WTC11 (cell line): ENCODE results near the gene DTHD1. TPM values are rescaled to one million over a fixed set of nuclear protein-coding genes. Genes with fewer than 3 reads are reported as not detected.

Source experiments
- ATAC-seq: fragments of 200-7000 bp; cut with Tn5 transposase; 2 replicates; pipeline ENCODE4 v1.10.0; 2021; ENCODE audit warnings: mild to moderate bottlenecking, moderate library complexity
- CTCF ChIA-PET: fragments of 300-600 bp; sonication (Branson Sonifier 250); formaldehyde crosslinking; loops from one replicate; lab custom pipeline; 2021; ENCODE audit warnings: antibody characterized with exemption; lab: Charles Lee
- POLR2A ChIA-PET: fragments of 350-600 bp; sonication (Branson Sonifier 250); formaldehyde crosslinking; loops from one replicate; lab custom pipeline; 2021; ENCODE audit warnings: antibody characterized with exemption; lab: Charles Lee
- DNase-seq: peaks from one replicate; pipeline ENCODE4 v3.0.0; 2021; ENCODE audit warnings: low spot score
- H3K27ac Mint-ChIP-seq: 2 replicates; pipeline ENCODE4 v1.8.0; 2021; ENCODE audit warnings: mixed read lengths
- H3K27me3 Mint-ChIP-seq: 2 replicates; pipeline ENCODE4 v1.8.0; 2021; ENCODE audit warnings: low read depth, mild to moderate bottlenecking, moderate library complexity, mixed read lengths
- H3K36me3 Mint-ChIP-seq: 2 replicates; pipeline ENCODE4 v1.8.0; 2021; ENCODE audit warnings: mixed read lengths
- H3K4me1 Mint-ChIP-seq: 2 replicates; pipeline ENCODE4 v1.8.0; 2022; ENCODE audit warnings: mixed read lengths
- H3K4me3 Mint-ChIP-seq: 2 replicates; pipeline ENCODE4 v1.8.0; 2021; ENCODE audit warnings: mild to moderate bottlenecking, moderate library complexity, mixed read lengths
- H3K9me3 Mint-ChIP-seq: 2 replicates; pipeline ENCODE4 v1.8.0; 2021; ENCODE audit warnings: mixed read lengths
- ATF1 ChIP-seq: sonication (generic); formaldehyde crosslinking; IDR thresholded peaks from 2 replicates; pipeline ENCODE4 v1.8.1; 2023; ENCODE audit warnings: mild to moderate bottlenecking, moderate library complexity, missing genetic modification reagents
- ATF2 ChIP-seq: sonication (generic); formaldehyde crosslinking; IDR thresholded peaks from 2 replicates; pipeline ENCODE4 v1.8.1; 2022; ENCODE audit warnings: low read depth, missing genetic modification reagents, borderline replicate concordance
- E2F5 ChIP-seq: sonication (generic); formaldehyde crosslinking; IDR thresholded peaks from 2 replicates; pipeline ENCODE4 v1.8.1; 2022; ENCODE audit warnings: mild to moderate bottlenecking, moderate library complexity, missing genetic modification reagents
- ELF4 ChIP-seq: sonication (generic); formaldehyde crosslinking; IDR thresholded peaks from 2 replicates; pipeline ENCODE4 v1.8.1; 2022; ENCODE audit warnings: low read depth, mild to moderate bottlenecking, moderate library complexity, missing genetic modification reagents
- ETV6 ChIP-seq: sonication (generic); formaldehyde crosslinking; IDR thresholded peaks from 2 replicates; pipeline ENCODE4 v1.8.1; 2022; ENCODE audit warnings: mild to moderate bottlenecking, missing genetic modification reagents
- GABPB1 ChIP-seq: sonication (generic); formaldehyde crosslinking; IDR thresholded peaks from 2 replicates; pipeline ENCODE4 v1.8.1; 2023; ENCODE audit warnings: mild to moderate bottlenecking, missing genetic modification reagents
- GRHL2 ChIP-seq: fragments of 250-450 bp; sonication (Bioruptor Pico); IDR thresholded peaks from 2 replicates; pipeline ENCODE4 v1.8.0; 2022; ENCODE audit warnings: mild to moderate bottlenecking, moderate library complexity; ENCODE audit not compliant: insufficient replicate concordance, severe bottlenecking
- IRF2 ChIP-seq: sonication (generic); formaldehyde crosslinking; IDR thresholded peaks from 2 replicates; pipeline ENCODE4 v1.8.0; 2022; ENCODE audit warnings: low read depth, missing genetic modification reagents, borderline replicate concordance
- MYBL2 ChIP-seq: sonication (generic); formaldehyde crosslinking; IDR thresholded peaks from 2 replicates; pipeline ENCODE4 v1.8.1; 2023; ENCODE audit warnings: mild to moderate bottlenecking, moderate library complexity, missing genetic modification reagents
- RELA ChIP-seq: sonication (generic); formaldehyde crosslinking; IDR thresholded peaks from 2 replicates; pipeline ENCODE4 v1.8.1; 2022; ENCODE audit warnings: missing genetic modification reagents, mild to moderate bottlenecking, borderline replicate concordance
- SMAD3 ChIP-seq: sonication (generic); formaldehyde crosslinking; IDR thresholded peaks from 2 replicates; pipeline ENCODE4 v1.8.0; 2022; ENCODE audit warnings: missing genetic modification reagents, mild to moderate bottlenecking, borderline replicate concordance
- SOX15 ChIP-seq: fragments of 250-450 bp; sonication (Bioruptor Pico); IDR thresholded peaks from 2 replicates; pipeline ENCODE4 v1.9.0; 2021; ENCODE audit warnings: mild to moderate bottlenecking
- TP53 ChIP-seq: sonication (generic); formaldehyde crosslinking; IDR thresholded peaks from 2 replicates; pipeline ENCODE4 v1.8.1; 2023; ENCODE audit warnings: mild to moderate bottlenecking, missing genetic modification reagents
- USF2 ChIP-seq: sonication (generic); formaldehyde crosslinking; IDR thresholded peaks from 2 replicates; pipeline ENCODE4 v1.8.1; 2023; ENCODE audit warnings: mild to moderate bottlenecking, missing genetic modification reagents, moderate library complexity
- ZNF232 ChIP-seq: sonication (generic); formaldehyde crosslinking; IDR thresholded peaks from 2 replicates; pipeline ENCODE4 v1.8.0; 2022; ENCODE audit warnings: mild to moderate bottlenecking, missing genetic modification reagents
- ZNF671 ChIP-seq: fragments of 250-450 bp; sonication (Bioruptor Pico); IDR thresholded peaks from 2 replicates; pipeline ENCODE4 v1.8.0; 2021; ENCODE audit warnings: mild to moderate bottlenecking
- total RNA-seq: library from RNA; stranded (reverse); gene quantifications from 3 replicates; pipeline ENCODE4 v1.2.3, GENCODE V29; 2021
- TF ChIP-seq, protein P1 (sequence below): fragments of 250-450 bp; sonication (Bioruptor Pico); IDR thresholded peaks from 2 replicates; pipeline ENCODE4 v1.9.0; 2021; ENCODE audit warnings: moderate library complexity, mild to moderate bottlenecking, inconsistent platforms, borderline replicate concordance
- TF ChIP-seq, protein P2 (sequence below): sonication (generic); formaldehyde crosslinking; IDR thresholded peaks from 2 replicates; pipeline ENCODE4 v1.8.0; 2023; ENCODE audit warnings: missing genetic modification reagents
- TF ChIP-seq, protein P3 (sequence below): sonication (generic); formaldehyde crosslinking; IDR thresholded peaks from 2 replicates; pipeline ENCODE4 v1.8.0; 2022; ENCODE audit warnings: missing genetic modification reagents
- TF ChIP-seq, protein P4 (sequence below): fragments of 250-450 bp; sonication (Bioruptor Pico); IDR thresholded peaks from 2 replicates; pipeline ENCODE4 v1.8.0; 2021; ENCODE audit warnings: mild to moderate bottlenecking
- TF ChIP-seq, protein P5 (sequence below): sonication (generic); formaldehyde crosslinking; IDR thresholded peaks from 2 replicates; pipeline ENCODE4 v1.8.0; 2022; ENCODE audit warnings: mild to moderate bottlenecking, missing genetic modification reagents

The DTHD1 gene
- total RNA-seq, 1 experiment from 2014 or later, result not detected

GRCh38 chr4:36385951-36386571 is 104.6 kb downstream of the DTHD1 start:
- no peaks in the 10 kb centered on the region for H3K36me3 Mint-ChIP-seq
- TF ChIP-seq, protein P1, sequence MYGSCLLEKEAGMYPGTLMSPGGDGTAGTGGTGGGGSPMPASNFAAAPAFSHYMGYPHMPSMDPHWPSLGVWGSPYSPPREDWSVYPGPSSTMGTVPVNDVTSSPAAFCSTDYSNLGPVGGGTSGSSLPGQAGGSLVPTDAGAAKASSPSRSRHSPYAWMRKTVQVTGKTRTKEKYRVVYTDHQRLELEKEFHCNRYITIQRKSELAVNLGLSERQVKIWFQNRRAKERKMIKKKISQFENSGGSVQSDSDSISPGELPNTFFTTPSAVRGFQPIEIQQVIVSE (CRISPR knock-in tag), result no peak
- TF ChIP-seq ATF1 (CRISPR knock-in tag) (no peak), RELA (CRISPR knock-in tag) (no peak), MYBL2 (CRISPR knock-in tag) (no peak), ZNF232 (CRISPR knock-in tag) (no peak)
- ChIA-PET POLR2A (no interaction called here), CTCF (interaction anchor here (1.0 kb wide), 1 partner anchor 439 kb away, joined by 3 read pairs; no protein-coding TSS in a partner anchor)
- ATAC-seq, result no peak
- DNase-seq, result no peak
- H3K27ac Mint-ChIP-seq, result no peak overlapping the region
- H3K4me3 Mint-ChIP-seq, result no peak overlapping the region
- H3K4me1 Mint-ChIP-seq, result no peaks in the 10 kb centered on the region
- no peaks in the 10 kb centered on the region; the same call in 1 of the 2 replicates for H3K27me3 Mint-ChIP-seq
- peaks cover under 1% of the 10 kb centered on the region; the same call in 1 of the 2 replicates for H3K9me3 Mint-ChIP-seq

DNA sequence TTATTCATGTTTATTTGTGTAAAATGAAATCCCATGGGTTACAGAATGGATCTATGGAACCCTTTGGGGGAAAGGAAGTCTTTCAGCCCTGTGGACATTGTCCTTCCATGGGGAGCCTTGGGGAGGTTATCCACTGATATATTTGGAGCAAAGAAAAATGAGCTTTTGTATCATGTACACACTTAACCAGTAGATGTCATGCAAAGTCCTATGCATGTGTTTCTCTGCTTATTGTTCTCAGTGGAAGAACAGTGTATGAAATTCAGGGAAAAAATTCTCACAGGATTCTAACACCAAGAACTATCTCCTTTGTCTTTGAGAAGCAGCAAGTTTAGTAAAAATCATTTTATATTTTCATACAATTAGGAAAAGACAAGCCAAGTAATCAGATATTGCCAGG is 105.3 kb downstream of the DTHD1 start:
- Mint-ChIP-seq H3K36me3 (no peaks in the 10 kb centered on the region), H3K27me3 (no peaks in the 10 kb centered on the region), H3K9me3 (no peaks in the 10 kb centered on the region), H3K4me1 (no peaks in the 10 kb centered on the region), H3K27ac (no peak overlapping the region), H3K4me3 (no peak overlapping the region)
- ATAC-seq, result no peak
- ChIA-PET CTCF (interaction anchor here (1.0 kb wide), 1 partner anchor 438 kb away, joined by 3 read pairs; no protein-coding TSS in a partner anchor), POLR2A (no interaction called here)
- TF ChIP-seq ATF2 (CRISPR knock-in tag), result no peak
- TF ChIP-seq IRF2 (CRISPR knock-in tag), result no peak
- TF ChIP-seq GRHL2 (CRISPR knock-in tag), result no peak
- no peak for TF ChIP-seq TP53 (CRISPR knock-in tag)
- DNase-seq, result no peak

- Mint-ChIP-seq H3K9me3 (no peaks in the 10 kb centered on the region), H3K4me1 (no peaks in the 10 kb centered on the region), H3K27me3 (no peaks in the 10 kb centered on the region), H3K27ac (no peak overlapping the region), H3K36me3 (no peaks in the 10 kb centered on the region), H3K4me3 (no peak overlapping the region)
- CTCF ChIA-PET, result interaction anchor here (1.9 kb wide), 1 partner anchor 11 kb away, joined by 7 read pairs; no protein-coding TSS in a partner anchor
- DNase-seq, result no peak
- POLR2A ChIA-PET, result no interaction called here
- no peak for ATAC-seq
- TF ChIP-seq USF2 (CRISPR knock-in tag) (no peak), SMAD3 (CRISPR knock-in tag) (no peak), SOX15 (CRISPR knock-in tag) (no peak), GABPB1 (CRISPR knock-in tag) (no peak), ZNF671 (CRISPR knock-in tag) (no peak), ELF4 (CRISPR knock-in tag) (no peak), ETV6 (CRISPR knock-in tag) (no peak), E2F5 (CRISPR knock-in tag) (no peak)
- TF ChIP-seq, protein P2, sequence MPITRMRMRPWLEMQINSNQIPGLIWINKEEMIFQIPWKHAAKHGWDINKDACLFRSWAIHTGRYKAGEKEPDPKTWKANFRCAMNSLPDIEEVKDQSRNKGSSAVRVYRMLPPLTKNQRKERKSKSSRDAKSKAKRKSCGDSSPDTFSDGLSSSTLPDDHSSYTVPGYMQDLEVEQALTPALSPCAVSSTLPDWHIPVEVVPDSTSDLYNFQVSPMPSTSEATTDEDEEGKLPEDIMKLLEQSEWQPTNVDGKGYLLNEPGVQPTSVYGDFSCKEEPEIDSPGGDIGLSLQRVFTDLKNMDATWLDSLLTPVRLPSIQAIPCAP (CRISPR knock-in tag), result no peak
- TF ChIP-seq, protein P3, sequence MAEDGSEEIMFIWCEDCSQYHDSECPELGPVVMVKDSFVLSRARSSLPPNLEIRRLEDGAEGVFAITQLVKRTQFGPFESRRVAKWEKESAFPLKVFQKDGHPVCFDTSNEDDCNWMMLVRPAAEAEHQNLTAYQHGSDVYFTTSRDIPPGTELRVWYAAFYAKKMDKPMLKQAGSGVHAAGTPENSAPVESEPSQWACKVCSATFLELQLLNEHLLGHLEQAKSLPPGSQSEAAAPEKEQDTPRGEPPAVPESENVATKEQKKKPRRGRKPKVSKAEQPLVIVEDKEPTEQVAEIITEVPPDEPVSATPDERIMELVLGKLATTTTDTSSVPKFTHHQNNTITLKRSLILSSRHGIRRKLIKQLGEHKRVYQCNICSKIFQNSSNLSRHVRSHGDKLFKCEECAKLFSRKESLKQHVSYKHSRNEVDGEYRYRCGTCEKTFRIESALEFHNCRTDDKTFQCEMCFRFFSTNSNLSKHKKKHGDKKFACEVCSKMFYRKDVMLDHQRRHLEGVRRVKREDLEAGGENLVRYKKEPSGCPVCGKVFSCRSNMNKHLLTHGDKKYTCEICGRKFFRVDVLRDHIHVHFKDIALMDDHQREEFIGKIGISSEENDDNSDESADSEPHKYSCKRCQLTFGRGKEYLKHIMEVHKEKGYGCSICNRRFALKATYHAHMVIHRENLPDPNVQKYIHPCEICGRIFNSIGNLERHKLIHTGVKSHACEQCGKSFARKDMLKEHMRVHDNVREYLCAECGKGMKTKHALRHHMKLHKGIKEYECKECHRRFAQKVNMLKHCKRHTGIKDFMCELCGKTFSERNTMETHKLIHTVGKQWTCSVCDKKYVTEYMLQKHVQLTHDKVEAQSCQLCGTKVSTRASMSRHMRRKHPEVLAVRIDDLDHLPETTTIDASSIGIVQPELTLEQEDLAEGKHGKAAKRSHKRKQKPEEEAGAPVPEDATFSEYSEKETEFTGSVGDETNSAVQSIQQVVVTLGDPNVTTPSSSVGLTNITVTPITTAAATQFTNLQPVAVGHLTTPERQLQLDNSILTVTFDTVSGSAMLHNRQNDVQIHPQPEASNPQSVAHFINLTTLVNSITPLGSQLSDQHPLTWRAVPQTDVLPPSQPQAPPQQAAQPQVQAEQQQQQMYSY (CRISPR knock-in tag), result no peak
- TF ChIP-seq, protein P4, sequence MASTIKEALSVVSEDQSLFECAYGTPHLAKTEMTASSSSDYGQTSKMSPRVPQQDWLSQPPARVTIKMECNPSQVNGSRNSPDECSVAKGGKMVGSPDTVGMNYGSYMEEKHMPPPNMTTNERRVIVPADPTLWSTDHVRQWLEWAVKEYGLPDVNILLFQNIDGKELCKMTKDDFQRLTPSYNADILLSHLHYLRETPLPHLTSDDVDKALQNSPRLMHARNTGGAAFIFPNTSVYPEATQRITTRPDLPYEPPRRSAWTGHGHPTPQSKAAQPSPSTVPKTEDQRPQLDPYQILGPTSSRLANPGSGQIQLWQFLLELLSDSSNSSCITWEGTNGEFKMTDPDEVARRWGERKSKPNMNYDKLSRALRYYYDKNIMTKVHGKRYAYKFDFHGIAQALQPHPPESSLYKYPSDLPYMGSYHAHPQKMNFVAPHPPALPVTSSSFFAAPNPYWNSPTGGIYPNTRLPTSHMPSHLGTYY (CRISPR knock-in tag), result no peak
- TF ChIP-seq, protein P5, sequence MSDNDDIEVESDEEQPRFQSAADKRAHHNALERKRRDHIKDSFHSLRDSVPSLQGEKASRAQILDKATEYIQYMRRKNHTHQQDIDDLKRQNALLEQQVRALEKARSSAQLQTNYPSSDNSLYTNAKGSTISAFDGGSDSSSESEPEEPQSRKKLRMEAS (CRISPR knock-in tag), result no peak
Observed at GRCh38 chr4:36388710-36389109, 107.3 kb downstream of the DTHD1 start.
